Stimulated activated CD4-positive, alpha-beta T cell treated with anti-CD3 and anti-CD28 coated beads, Interleukin-12 subunit alpha, Interleukin-12 subunit beta, amount 100 ng/mL, for 4 hours (primary cell): ENCODE measurements around the gene PKLR.

Source experiments
- DNase-seq: peaks from one replicate; pipeline ENCODE4 v3.0.0-alpha.2; 2020

The PKLR gene

GRCh38 chr1:155282488-155283091 lies 18.6 kb downstream of the PKLR start:
- no peak for DNase-seq

GRCh38 chr1:155279268-155279667 lies 22.0 kb downstream of the PKLR start:
- no peak for DNase-seq

GRCh38 chr1:155278689-155279160 lies 22.5 kb downstream of the PKLR start:
- DNase-seq: no peak

- DNase-seq: peak; percentile 72
These were observed 23.1 kb downstream of the PKLR start for GRCh38 chr1:155277902-155278688.

GRCh38 chr1:155277070-155277901 lies 24.0 kb downstream of the PKLR start, which contains the start of gene HCN3:
Gene HCN3 (plus strand): TSS chr1:155277463. CDS start chr1:155277591, 128 bp downstream.
- peak; percentile 97 for DNase-seq

GRCh38 chr1:155273343-155274245 lies 27.6 kb downstream of the PKLR start, which contains the start of gene CLK2:
Gene CLK2 (minus strand): TSS chr1:155273504. CDS start chr1:155270977, 2,527 bp downstream.
- DNase-seq: peak; percentile 97

GRCh38 chr1:155272466-155273342 lies 28.5 kb downstream of the PKLR start:
- DNase-seq: no peak

GRCh38 chr1:155269381-155269780 lies 31.9 kb downstream of the PKLR start:
- no peak for DNase-seq

GRCh38 chr1:155268630-155269029 lies 32.6 kb downstream of the PKLR start:
- no peak for DNase-seq

- DNase-seq: no peak
These were observed 33.9 kb downstream of the PKLR start for GRCh38 chr1:155267373-155267772.

GRCh38 chr1:155266553-155266952 lies 34.7 kb downstream of the PKLR start:
- no peak for DNase-seq

GRCh38 chr1:155263067-155263466 lies 38.2 kb downstream of the PKLR start:
- DNase-seq: no peak

GRCh38 chr1:155261852-155262673 lies 39.2 kb downstream of the PKLR start, which contains the start of gene SCAMP3:
Gene SCAMP3 (minus strand): TSS chr1:155262360. CDS start chr1:155262151, 209 bp downstream.
- peak; percentile 84 for DNase-seq

- no peak for DNase-seq
These were observed 39.8 kb downstream of the PKLR start for GRCh38 chr1:155261493-155261851.

- DNase-seq: no peak
These were observed 41.0 kb downstream of the PKLR start for GRCh38 chr1:155260276-155260675.

- DNase-seq: no peak
These were observed 45.0 kb downstream of the PKLR start for GRCh38 chr1:155256058-155256852.

- DNase-seq: peak; percentile 76
These were observed 45.8 kb downstream of the PKLR start, which contains the start of gene ENTREP3 for GRCh38 chr1:155255243-155256007. Gene ENTREP3 (minus strand): TSS chr1:155255483. CDS start chr1:155254877, 606 bp downstream.

GRCh38 chr1:155254714-155255242 lies 46.5 kb downstream of the PKLR start:
- DNase-seq: no peak
